ENCODE results near the gene NCEH1. TPM values are rescaled to one million over a fixed set of nuclear protein-coding genes. Genes with fewer than 3 reads are reported as not detected.
A peak's percentile ranks its signal among the peaks of the same experiment; 100 is the strongest.

NCEH1 gene
- total RNA-seq, 1 experiment from 2014 or later, result 11.5 TPM

GRCh38 chr3:172708921-172709773 lies 1.7 kb downstream of the NCEH1 start:
- Histone ChIP-seq H2AFZ (ENCODE audit: low read depth, low read length, poor library complexity, severe bottlenecking) (no peak overlapping the region), H3K27me3 (ENCODE audit: insufficient read depth, low read length) (no peaks in the 10 kb centered on the region), H3K4me1 (ENCODE audit: control insufficient read depth in 1 of 2, insufficient read depth in 2 of 2, low read length in 2 of 2) (peaks cover 15 to 27% of the 10 kb centered on the region in 2 experiments), H3K36me3 (ENCODE audit: control insufficient read depth in 1 of 2, insufficient read depth in 2 of 2, low read length in 2 of 2) (no peaks in the 10 kb centered on the region), H3K79me2 (ENCODE audit: insufficient read depth, low read length) (peaks cover 51% of the 10 kb centered on the region), H3K4me2 (ENCODE audit: low read length) (peak overlapping the region; percentile 97), H3K4me3 (replicated peaks in 1 of 2; ENCODE audit: low read depth in 1 of 2, low read length in 2 of 2) (peak overlapping the region in 1 of 2 experiments; percentile 91; a peak in 2 of 4 replicates), H3K9me3 (ENCODE audit: control insufficient read depth in 1 of 2, insufficient read depth in 1 of 2, low read depth in 1 of 2, low read length in 2 of 2) (no peaks in the 10 kb centered on the region), H3K9ac (ENCODE audit: low read length) (peak overlapping the region; percentile 83), H4K20me1 (ENCODE audit: insufficient read depth) (no peaks in the 10 kb centered on the region), H3K27ac (ENCODE audit: low read depth, low read length) (no peak overlapping the region), H3K9me2 (ENCODE audit: insufficient read depth) (no peaks in the 10 kb centered on the region)
- DNase-seq (ENCODE audit: low read depth, low spot score) (no peak), ATAC-seq (no peak)
- TF ChIP-seq ZFX (IDR thresholded peaks at IDR 0.05) (no peak), JUND (IDR thresholded peaks at IDR 0.05) (no peak), CTCF (IDR thresholded peaks at IDR 0.05 in 2 of 3, conservative IDR thresholded peaks at IDR 0.05 in 1 of 3; ENCODE audit: borderline replicate concordance in 1 of 3, insufficient read depth in 1 of 3, low read depth in 2 of 3, low read length in 2 of 3) (no peak), EGR1 (IDR thresholded peaks at IDR 0.05; ENCODE audit: low read depth) (no peak), RAD21 (IDR thresholded peaks at IDR 0.05; ENCODE audit: low read depth) (no peak), EZH2 (IDR thresholded peaks at IDR 0.05) (no peak), ZNF274 (IDR thresholded peaks at IDR 0.05; ENCODE audit: low read depth, low read length) (no peak), SIN3A (IDR thresholded peaks at IDR 0.05; ENCODE audit: low read depth) (no peak), CEBPB (IDR thresholded peaks at IDR 0.05; ENCODE audit: low read depth) (no peak), POLR2AphosphoS5 (IDR thresholded peaks at IDR 0.05; ENCODE audit: low read depth, low read length) (no peak)
- intact Hi-C loops (cut with micrococcal nuclease), result no loop called here
- POLR2A ChIA-PET, result interaction anchor here (1.4 kb wide), 1 partner anchor 14 kb away, joined by 4 read pairs; no protein-coding TSS in a partner anchor
- CTCF ChIA-PET, result interaction anchor here (1.4 kb wide), 1 partner anchor 32 kb away, joined by 3 read pairs; no protein-coding TSS in a partner anchor
- RAD21 ChIA-PET (ENCODE audit: low non-redundant PET in 1 of 2, low total read pairs in 2 of 2, uncharacterized antibody in 2 of 2, unreplicated experiment in 2 of 2), result no interaction called here
- BruUV-seq (replicated peaks), result no TSS peak

Measured in HCT116 (cell line).